CD4-positive, alpha-beta T cell (primary cell): ENCODE data around the gene TMEM254. TPM values are rescaled to one million over a fixed set of nuclear protein-coding genes. Genes with fewer than 3 reads are reported as not detected.

ENCODE experiments used
- ATAC-seq: fragments of 200-7000 bp; cut with Tn5 transposase; one replicate; pipeline ENCODE4 v1.10.0; 2022; ENCODE audit warnings: mild to moderate bottlenecking; ENCODE audit not compliant: poor library complexity
- CTCF ChIA-PET: fragments of 350-600 bp; sonication (Branson Sonifier 250); formaldehyde crosslinking; loops from one replicate; lab custom pipeline; 2021; ENCODE audit warnings: antibody characterized with exemption, inconsistent platforms; lab: Charles Lee
- POLR2A ChIA-PET: fragments of 350-600 bp; sonication (Branson Sonifier 250); formaldehyde crosslinking; loops from one replicate; lab custom pipeline; 2021; ENCODE audit warnings: antibody characterized with exemption, inconsistent platforms; lab: Charles Lee
- DNase-seq, 14 experiments: peaks; one replicate each; pipeline ENCODE4 v3.0.0-alpha.2; 2013 to 2020; ENCODE audit warnings: mixed read lengths in 2 of 14
- H3K27ac ChIP-seq, 2 donors: one replicate each; pipeline versions ENCODE4 v1.5.1 to v1.7.0; 2013; ENCODE audit warnings: low read length in 2 of 2, low read depth in 1 of 2, mild to moderate bottlenecking in 1 of 2
- H3K27me3 ChIP-seq, 2 experiments: 1 replicate in 1 of 2; 2 replicates in 1 of 2; pipeline versions ENCODE4 v1.6.1 to v1.7.0; 2013; ENCODE audit warnings: low read length in 2 of 2, control low read depth in 1 of 2, mild to moderate bottlenecking in 1 of 2, moderate library complexity in 1 of 2; ENCODE audit not compliant: insufficient read depth in 2 of 2, control insufficient read depth in 1 of 2
- H3K36me3 ChIP-seq: one replicate; pipeline ENCODE4 v1.6.1; 2013; ENCODE audit warnings: low read length, control low read depth; ENCODE audit not compliant: insufficient read depth
- H3K4me1 ChIP-seq: one replicate; pipeline ENCODE4 v1.6.1; 2013; ENCODE audit warnings: low read length, control low read depth; ENCODE audit not compliant: insufficient read depth
- H3K4me3 ChIP-seq: one replicate; pipeline ENCODE4 v1.5.1; 2013; ENCODE audit warnings: mild to moderate bottlenecking, low read length, moderate library complexity
- H3K9me3 ChIP-seq, 2 experiments: 1 replicate in 1 of 2; 2 replicates in 1 of 2; pipeline versions ENCODE4 v1.6.1 to v1.7.0; 2013; ENCODE audit warnings: low read length in 2 of 2, mild to moderate bottlenecking in 2 of 2, control low read depth in 1 of 2, moderate library complexity in 1 of 2; ENCODE audit not compliant: control insufficient read depth in 1 of 2, insufficient read depth in 1 of 2
- H3K27ac Mint-ChIP-seq: one replicate; pipeline ENCODE4 v1.8.0; 2020; ENCODE audit warnings: mixed read lengths
- H3K27me3 Mint-ChIP-seq: one replicate; pipeline ENCODE4 v1.8.0; 2021; ENCODE audit warnings: mixed read lengths
- H3K36me3 Mint-ChIP-seq: one replicate; pipeline ENCODE4 v1.8.0; 2021; ENCODE audit warnings: low read depth, mixed read lengths
- H3K4me1 Mint-ChIP-seq: one replicate; pipeline ENCODE4 v1.8.0; 2021; ENCODE audit warnings: low read depth, mixed read lengths
- H3K4me3 Mint-ChIP-seq: one replicate; pipeline ENCODE4 v1.8.0; 2020; ENCODE audit warnings: mild to moderate bottlenecking, mixed read lengths
- H3K9me3 Mint-ChIP-seq: one replicate; pipeline ENCODE4 v1.8.0; 2020; ENCODE audit warnings: mixed read lengths
- intact Hi-C, 2 experiments: fragments of 100-400 bp; cut with DNase I in 1 of 2; cut with micrococcal nuclease in 1 of 2; formaldehyde crosslinking; loops; one replicate each; pipeline versions ENCODE4 v1.15.1 to v1.9.0; 2023 to 2025; cut with DNase I, micrococcal nuclease
- total RNA-seq, 174 experiments: library from RNA in 2 of 174; stranded (reverse) in 2 of 174; gene quantifications; one replicate each; pipeline ENCODE4 v1.2.3 and lab custom pipeline; 2021 to 2026
- TF ChIP-seq, protein P1 (sequence below): fragments of 200-600 bp; IDR thresholded peaks from one replicate; pipeline ENCODE4 v1.8.0; 2022; ENCODE audit warnings: antibody characterized with exemption, mild to moderate bottlenecking

TMEM254 gene
- total RNA-seq, 2 experiments from 2014 or later, result 4.0 to 5.6 TPM

DNA sequence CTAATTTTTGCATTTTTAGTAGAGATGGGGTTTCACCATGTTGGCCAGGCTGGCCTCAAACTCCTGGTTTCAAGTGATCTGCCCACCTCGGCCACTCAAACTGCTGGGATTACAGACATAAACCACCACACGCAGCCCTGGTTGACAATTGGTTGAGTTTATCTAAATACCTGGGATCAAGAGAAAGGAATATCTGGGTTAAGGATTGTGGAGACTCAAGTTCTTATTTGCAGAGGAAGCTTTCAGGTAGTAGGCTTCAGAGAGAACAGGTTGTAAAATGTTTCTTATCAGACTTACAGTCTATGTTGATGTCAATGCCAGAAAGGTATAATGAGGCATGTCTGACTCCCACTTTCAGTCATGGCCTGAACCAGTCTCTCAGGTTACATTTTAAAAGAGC, 5.9 kb upstream of the TMEM254 start:
- Histone ChIP-seq H3K27me3 (no peaks in the 10 kb centered on the region), H3K4me1 (peaks cover 1% of the 10 kb centered on the region), H3K4me3 (no peak overlapping the region), H3K27ac (no peak overlapping the region), H3K9me3 (no peaks in the 10 kb centered on the region), H3K36me3 (no peaks in the 10 kb centered on the region)
- Mint-ChIP-seq H3K36me3 (no peaks in the 10 kb centered on the region), H3K4me1 (peaks cover 10% of the 10 kb centered on the region), H3K4me3 (no peak overlapping the region), H3K27ac (no peak overlapping the region), H3K9me3 (no peaks in the 10 kb centered on the region), H3K27me3 (peaks cover 5% of the 10 kb centered on the region)
- ATAC-seq, result no peak
- TF ChIP-seq, protein P1, sequence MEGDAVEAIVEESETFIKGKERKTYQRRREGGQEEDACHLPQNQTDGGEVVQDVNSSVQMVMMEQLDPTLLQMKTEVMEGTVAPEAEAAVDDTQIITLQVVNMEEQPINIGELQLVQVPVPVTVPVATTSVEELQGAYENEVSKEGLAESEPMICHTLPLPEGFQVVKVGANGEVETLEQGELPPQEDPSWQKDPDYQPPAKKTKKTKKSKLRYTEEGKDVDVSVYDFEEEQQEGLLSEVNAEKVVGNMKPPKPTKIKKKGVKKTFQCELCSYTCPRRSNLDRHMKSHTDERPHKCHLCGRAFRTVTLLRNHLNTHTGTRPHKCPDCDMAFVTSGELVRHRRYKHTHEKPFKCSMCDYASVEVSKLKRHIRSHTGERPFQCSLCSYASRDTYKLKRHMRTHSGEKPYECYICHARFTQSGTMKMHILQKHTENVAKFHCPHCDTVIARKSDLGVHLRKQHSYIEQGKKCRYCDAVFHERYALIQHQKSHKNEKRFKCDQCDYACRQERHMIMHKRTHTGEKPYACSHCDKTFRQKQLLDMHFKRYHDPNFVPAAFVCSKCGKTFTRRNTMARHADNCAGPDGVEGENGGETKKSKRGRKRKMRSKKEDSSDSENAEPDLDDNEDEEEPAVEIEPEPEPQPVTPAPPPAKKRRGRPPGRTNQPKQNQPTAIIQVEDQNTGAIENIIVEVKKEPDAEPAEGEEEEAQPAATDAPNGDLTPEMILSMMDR, result no peak
- DNase-seq, result no peak
- intact Hi-C loops, result loop anchor here in 1 of 2 experiments (10.0 kb wide), 1 partner anchor 1768 kb away; no protein-coding TSS in a partner anchor
- CTCF ChIA-PET, result interaction anchor here (0.6 kb wide), 1 partner anchor 281 kb away, joined by 4 read pairs; no protein-coding TSS in a partner anchor
- POLR2A ChIA-PET, result no interaction called here

DNA sequence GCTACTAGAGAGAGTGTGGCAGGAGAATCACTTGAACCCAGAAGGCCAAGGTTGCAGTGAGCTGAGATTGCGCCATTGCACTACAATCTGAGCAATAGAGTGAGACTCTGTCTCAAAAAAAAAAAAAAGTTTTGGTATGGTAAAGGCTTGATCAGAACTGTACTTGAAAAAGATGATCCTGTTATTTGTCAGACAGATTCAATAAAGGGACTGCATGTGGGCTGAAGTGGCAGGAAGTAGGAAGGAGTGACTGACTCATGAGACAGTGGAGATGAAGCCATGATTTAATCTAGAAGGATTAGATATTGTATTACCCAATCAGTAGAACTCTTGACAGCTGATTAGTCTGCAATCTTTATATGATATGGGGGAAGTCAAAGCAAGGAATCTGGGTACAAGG, 2.7 kb upstream of the TMEM254 start:
- H3K9me3 Mint-ChIP-seq, result no peaks in the 10 kb centered on the region
- Histone ChIP-seq H3K4me3 (no peak overlapping the region), H3K9me3 (no peaks in the 10 kb centered on the region), H3K36me3 (no peaks in the 10 kb centered on the region), H3K4me1 (peaks cover 17% of the 10 kb centered on the region), H3K27me3 (no peaks in the 10 kb centered on the region), H3K27ac (no peak overlapping the region)
- no peak for ATAC-seq
- H3K4me1 Mint-ChIP-seq, result peaks cover 30% of the 10 kb centered on the region
- ChIA-PET CTCF (no interaction called here), POLR2A (no interaction called here)
- no peak for DNase-seq
- H3K4me3 Mint-ChIP-seq, result peak overlapping the region; percentile 28
- H3K27me3 Mint-ChIP-seq, result no peaks in the 10 kb centered on the region
- H3K27ac Mint-ChIP-seq, result peak overlapping the region; percentile 6
- TF ChIP-seq, protein P1, result no peak
- intact Hi-C loops, result loop anchor here (5.0 to 10.0 kb wide), 3 partner anchors 67 to 1771 kb away; partner anchors contain the start of gene ANXA11 (in 1 of the 2)
- H3K36me3 Mint-ChIP-seq, result peaks cover 15% of the 10 kb centered on the region

DNA sequence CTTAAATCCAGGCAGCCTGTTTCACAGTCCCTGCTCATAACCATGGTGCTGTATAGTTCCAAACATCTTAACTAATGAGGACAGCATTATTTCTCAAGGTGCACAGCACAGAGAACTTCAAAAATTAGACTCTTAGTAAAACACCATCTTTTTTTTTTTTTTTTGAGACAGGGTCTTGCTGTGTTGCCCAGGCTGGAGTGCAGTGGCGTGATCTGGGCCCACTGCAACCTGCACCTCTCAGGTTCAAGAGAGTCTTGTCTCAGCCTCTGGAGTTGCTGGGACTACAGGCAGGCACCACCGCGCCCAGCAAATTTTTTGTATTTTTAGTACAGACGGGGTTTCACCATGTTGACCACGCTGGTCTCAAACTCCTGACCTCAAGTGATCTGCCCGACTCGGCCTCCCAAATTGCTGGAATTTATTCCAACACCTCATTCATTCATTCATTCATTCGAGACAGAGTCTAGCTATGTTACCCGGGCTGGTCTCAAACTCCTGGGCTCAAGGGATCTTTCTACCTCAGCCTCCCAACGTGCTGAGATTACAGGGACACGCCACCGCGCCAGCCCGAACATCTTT, 507 bp upstream of the TMEM254 start:
- H3K27me3 Mint-ChIP-seq, result no peaks in the 10 kb centered on the region
- H3K4me3 Mint-ChIP-seq, result peak overlapping the region; percentile 85
- ChIA-PET POLR2A (interaction anchor here (0.6 to 1.6 kb wide), 2 partner anchors 66 to 408 kb away, joined by 3 to 4 read pairs; no protein-coding TSS in a partner anchor), CTCF (interaction anchor here (1.0 kb wide), 1 partner anchor 18 kb away, joined by 4 read pairs; no protein-coding TSS in a partner anchor)
- Histone ChIP-seq H3K27me3 (no peaks in the 10 kb centered on the region), H3K4me3 (peak overlapping the region; percentile 99), H3K9me3 (no peaks in the 10 kb centered on the region), H3K36me3 (no peaks in the 10 kb centered on the region), H3K4me1 (peaks cover 17% of the 10 kb centered on the region), H3K27ac (peak overlapping the region; percentile 86 to 90)
- TF ChIP-seq, protein P1, result no peak
- intact Hi-C loops, result loop anchor here (2.0 to 10.0 kb wide), 4 partner anchors 64 to 1773 kb away; partner anchors contain the start of gene ANXA11 (in 1 of the 2)
- H3K27ac Mint-ChIP-seq, result peak overlapping the region; percentile 74
- peaks cover 30% of the 10 kb centered on the region for H3K4me1 Mint-ChIP-seq
- DNase-seq (no peak), ATAC-seq (no peak)
- peaks cover 29% of the 10 kb centered on the region for H3K36me3 Mint-ChIP-seq
- no peaks in the 10 kb centered on the region for H3K9me3 Mint-ChIP-seq
